Pancreas (tissue), 10 donors: ENCODE measurements around the gene TNFRSF11A. TPM values are rescaled to one million over a fixed set of nuclear protein-coding genes. Genes with fewer than 3 reads are reported as not detected.

Experiments
- ATAC-seq, 4 donors: fragments of 200-7000 bp; cut with Tn5 transposase; one replicate each; pipeline versions ENCODE4 v1.8.0 to v1.9.1; 2020; ENCODE audit warnings: mild to moderate bottlenecking in 4 of 4, moderate library complexity in 4 of 4
- DNase-seq, 6 donors: peaks; one replicate each; pipeline ENCODE4 v3.0.0-alpha.2; 2020
- FAIRE-seq: peaks from 2 replicates; lab custom pipeline; 2012; peaks lifted over from hg19 to GRCh38; lab: Jason Lieb, UNC
- H3K27ac ChIP-seq, 4 donors: fragments of 200-600 bp; sonication (generic); 1 replicate in 3 of 4; 2 replicates in 1 of 4; pipeline versions ENCODE4 v1.5.0 to v1.8.0; 2020
- H3K27me3 ChIP-seq, 4 donors: fragments of 200-600 bp; one replicate each; pipeline ENCODE4 v1.8.0; 2021
- H3K36me3 ChIP-seq, 3 donors: fragments of 200-600 bp; sonication (generic) in 1 of 3; one replicate each; pipeline versions ENCODE4 v1.5.0 to v1.8.0; 2020 to 2021
- H3K4me1 ChIP-seq, 3 donors: fragments of 200-600 bp; one replicate each; pipeline ENCODE4 v1.8.0; 2021
- H3K4me3 ChIP-seq, 4 donors: fragments of 200-600 bp; sonication (generic) in 2 of 4; one replicate each; pipeline versions ENCODE4 v1.5.0 to v1.8.0; 2020 to 2021
- H3K9me3 ChIP-seq, 4 donors: fragments of 200-600 bp; one replicate each; pipeline ENCODE4 v1.8.0; 2021
- CTCF ChIP-seq, 4 donors: fragments of 200-600 bp; sonication (generic) in 3 of 4; IDR thresholded peaks; one replicate each; pipeline versions ENCODE4 v1.5.0 to v1.8.0; 2021; ENCODE audit warnings: antibody characterized with exemption in 4 of 4
- WGBS, 2 donors: extraction: QIAGEN DNeasy Blood & Tissue Kit; methylation state at CpG; one replicate each; pipeline ENCODE4 v1.1.7; 2013; 5-methylcytosine and 5-hydroxymethylcytosine counted together
- intact Hi-C, 3 donors: fragments of 100-400 bp; cut with DNase I; formaldehyde crosslinking; loops; one replicate each; pipeline versions ENCODE4 v1.11.1 to v1.14.2; 2022
- polyA plus RNA-seq, 2 donors: library from polyadenylated mRNA; stranded (reverse); fragments of 200-250 nt; gene quantifications; one replicate each; pipeline ENCODE4 v1.2.3, GENCODE V29; 2013
- total RNA-seq, 6 donors: library from RNA; stranded (reverse); fragmentation: NEBNext Ultra II Directional in 4 of 6; extraction: Animal tissue kit (Norgen Biotek cat#: 25700) in 4 of 6; gene quantifications; one replicate each; pipeline versions ENCODE4 v1.2.1 to v1.2.4, GENCODE V29; 2021 to 2023
- donor health status: healthy with polysubstance abuse.
- donor health status: DM: no; HTN: no; CAD: no; lungs with moderate emphysema.
- donor health status: DM: no; HTN: no; CAD: no.
- donor health status: control.
- donor health status: control.
- donor health status: Bipolar disorder and iron deficiency.
- donor health status: DM: yes; HTN: yes; CAD: no.
- donor health status: DM: no; HTN: no; CAD: no.
- donor health status: DM: no; HTN: no; CAD: no.
- donor health status: DM: yes; HTN: yes; CAD: no.

Gene TNFRSF11A
- total and polyA plus RNA-seq, 8 donors, result 0.80 to 6.2 (median 2.8) TPM

- no peak for TF ChIP-seq CTCF (IDR thresholded peaks at IDR 0.05)
- peak overlapping the region in 1 of 4 donors; percentile 60 for H3K27ac ChIP-seq
- H3K4me1 ChIP-seq, result peaks cover 0 to 22% (median 0%) of the 10 kb centered on the region in 3 donors
- intact Hi-C loops, result no loop called here
- no peaks in the 10 kb centered on the region for H3K36me3 ChIP-seq
- H3K9me3 ChIP-seq, result no peaks in the 10 kb centered on the region
- WGBS, 2 donors, result 76 to 85% methylated on average over 7 of the region's 7 CpGs
- H3K27me3 ChIP-seq, result peaks cover 0 to 7% (median 0%) of the 10 kb centered on the region in 4 donors
- ATAC-seq, result no peak
- DNase-seq, result no peak
- FAIRE-seq, result no peak
- H3K4me3 ChIP-seq, result no peak overlapping the region
Observed at GRCh38 chr18:62330650-62331049, 5.5 kb downstream of the TNFRSF11A start.

- TF ChIP-seq CTCF (IDR thresholded peaks at IDR 0.05), result no peak
- Histone ChIP-seq H3K27ac (no peak overlapping the region), H3K36me3 (no peaks in the 10 kb centered on the region), H3K4me1 (peaks cover 0 to 16% (median 0%) of the 10 kb centered on the region in 3 donors), H3K9me3 (no peaks in the 10 kb centered on the region), H3K27me3 (peaks cover 0 to 7% (median 0%) of the 10 kb centered on the region in 4 donors), H3K4me3 (no peak overlapping the region)
- intact Hi-C loops, result no loop called here
- no peak for DNase-seq
- ATAC-seq, result peak in 2 of 4 donors; percentile 8 to 14
- 75 to 81% methylated on average over 8 of the region's 8 CpGs for WGBS, 2 donors
- no peak for FAIRE-seq
Observed at GRCh38 chr18:62331581-62332356, 6.7 kb downstream of the TNFRSF11A start.

- no peak for DNase-seq
- no peak for ATAC-seq
- H3K4me3 ChIP-seq, result no peak overlapping the region
- no peak for TF ChIP-seq CTCF (IDR thresholded peaks at IDR 0.05)
- no peaks in the 10 kb centered on the region for H3K36me3 ChIP-seq
- peaks cover 0 to 3% (median 0%) of the 10 kb centered on the region in 4 donors for H3K27me3 ChIP-seq
- no peaks in the 10 kb centered on the region for H3K9me3 ChIP-seq
- no peak for FAIRE-seq
- peaks cover 0 to 13% (median 0%) of the 10 kb centered on the region in 3 donors for H3K4me1 ChIP-seq
- WGBS, 2 donors, result 65 to 82% methylated on average over 3 of the region's 3 CpGs
- intact Hi-C loops, result no loop called here
- H3K27ac ChIP-seq, result no peak overlapping the region
Observed at GRCh38 chr18:62332431-62332830, 7.3 kb downstream of the TNFRSF11A start.

- peaks cover 0 to 3% (median 0%) of the 10 kb centered on the region in 4 donors for H3K27me3 ChIP-seq
- no peaks in the 10 kb centered on the region for H3K36me3 ChIP-seq
- FAIRE-seq (no peak), ATAC-seq (no peak), DNase-seq (no peak)
- no peak overlapping the region for H3K4me3 ChIP-seq
- H3K4me1 ChIP-seq, result peaks cover 0 to 7% (median 0%) of the 10 kb centered on the region in 3 donors
- H3K9me3 ChIP-seq, result no peaks in the 10 kb centered on the region
- no peak overlapping the region for H3K27ac ChIP-seq
- intact Hi-C loops, result no loop called here
- TF ChIP-seq CTCF (IDR thresholded peaks at IDR 0.05), result no peak
- 78 to 84% methylated on average over 13 of the region's 13 CpGs for WGBS, 2 donors
Observed at GRCh38 chr18:62332964-62333695, 8.0 kb downstream of the TNFRSF11A start.
